ENCODE data around the gene TTBK1. TPM values are rescaled to one million over a fixed set of nuclear protein-coding genes. Genes with fewer than 3 reads are reported as not detected.

The TTBK1 gene
- polyA plus RNA-seq, 2 of the 4 experiments (the other 2 are of a cell fraction): 0.04 TPM; not detected in 1

DNA sequence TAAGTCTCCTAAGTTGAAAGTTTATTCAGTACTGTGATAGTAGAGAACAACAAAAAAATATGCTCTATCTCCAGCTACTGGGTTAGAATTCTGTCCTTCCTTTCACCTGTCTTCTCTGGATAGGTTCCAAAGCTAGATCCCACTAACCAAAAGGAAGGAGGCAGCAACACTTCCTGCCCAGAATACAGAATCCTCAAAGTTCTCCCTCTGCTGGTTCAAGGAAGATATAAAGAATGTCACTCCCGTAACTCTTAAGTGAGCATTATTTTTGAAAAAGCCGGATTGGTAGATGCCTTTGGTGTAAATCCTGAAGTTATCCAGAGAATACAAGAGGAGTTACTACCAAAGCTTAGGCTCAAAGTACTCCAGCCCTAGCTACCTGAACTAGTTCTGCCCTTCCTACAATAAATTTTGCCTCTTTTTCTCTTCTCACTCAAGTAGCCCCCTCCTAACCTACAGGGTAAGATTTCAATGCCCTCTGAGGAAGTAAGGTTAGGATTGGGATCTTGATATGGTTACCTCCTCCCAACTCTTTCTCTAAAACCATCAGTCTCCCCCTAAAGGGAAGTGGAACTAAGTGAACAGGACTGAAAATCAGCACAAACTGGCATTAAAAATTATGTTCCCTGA lies 91.3 kb downstream of the TTBK1 start:
- FAIRE-seq: no peak
- H3K4me2 ChIP-seq: no peak overlapping the region
- POLR2A ChIA-PET: interaction anchor here (1.3 kb wide), 1 partner anchor 26 kb away, joined by 3 read pairs; the partner anchor contains the start of gene CRIP3

GRCh38 chr6:43335469-43335868 lies 92.2 kb downstream of the TTBK1 start:
- H3K4me1 ChIP-seq: no peaks in the 10 kb centered on the region
- FAIRE-seq (no peak), ATAC-seq (no peak), DNase-seq (ENCODE audit: low read depth in 1 of 2, low spot score in 1 of 2) (no peak)
- no peaks in the 10 kb centered on the region for H3K9me3 ChIP-seq
- POLR2A ChIA-PET: no interaction called here
- CTCF ChIA-PET: interaction anchor here (1.0 to 3.6 kb wide), 19 partner anchors 8 to 171 kb away, joined by 3 to 38 read pairs (median 7); partner anchors contain the start of genes CRIP3 and DNPH1
- WGBS (ENCODE audit: missing lambda C conversion rate): 89% methylated on average over 3 of the region's 3 CpGs
- H3K4me2 ChIP-seq: no peak overlapping the region
- H3K27ac ChIP-seq: no peak overlapping the region
- H3K4me3 ChIP-seq: no peak overlapping the region
- TF ChIP-seq CBX8 (IDR thresholded peaks at IDR 0.05): no peak
- TF ChIP-seq MAFK (IDR thresholded peaks at IDR 0.05; ENCODE audit: partially characterized antibody): peak; percentile 22

More for the DNA sequence above, 91.3 kb downstream of the TTBK1 start:
- TF ChIP-seq SMC3 (IDR thresholded peaks at IDR 0.05) (peak; percentile 75), GATA3 (IDR thresholded peaks at IDR 0.05; ENCODE audit: borderline replicate concordance) (no peak), HMGXB4 (CRISPR knock-in tag; IDR thresholded peaks at IDR 0.05; ENCODE audit: borderline replicate concordance) (no peak), CHD4 (IDR thresholded peaks at IDR 0.05; ENCODE audit: borderline replicate concordance) (no peak), RARB (CRISPR knock-in tag; IDR thresholded peaks at IDR 0.05) (no peak), RAD21 (conservative IDR thresholded peaks at IDR 0.05 in 1 of 2, IDR thresholded peaks at IDR 0.05 in 1 of 2) (peak; percentile 45 to 54; a peak in 4 of 5 replicates), POLR2AphosphoS2 (conservative IDR thresholded peaks at IDR 0.05; ENCODE audit: low read length) (no peak), ZSCAN20 (CRISPR knock-in tag; IDR thresholded peaks at IDR 0.05) (no peak), BHLHE40 (IDR thresholded peaks at IDR 0.05; ENCODE audit: low read depth, low read length) (no peak)
- TF ChIP-seq, protein P1, sequence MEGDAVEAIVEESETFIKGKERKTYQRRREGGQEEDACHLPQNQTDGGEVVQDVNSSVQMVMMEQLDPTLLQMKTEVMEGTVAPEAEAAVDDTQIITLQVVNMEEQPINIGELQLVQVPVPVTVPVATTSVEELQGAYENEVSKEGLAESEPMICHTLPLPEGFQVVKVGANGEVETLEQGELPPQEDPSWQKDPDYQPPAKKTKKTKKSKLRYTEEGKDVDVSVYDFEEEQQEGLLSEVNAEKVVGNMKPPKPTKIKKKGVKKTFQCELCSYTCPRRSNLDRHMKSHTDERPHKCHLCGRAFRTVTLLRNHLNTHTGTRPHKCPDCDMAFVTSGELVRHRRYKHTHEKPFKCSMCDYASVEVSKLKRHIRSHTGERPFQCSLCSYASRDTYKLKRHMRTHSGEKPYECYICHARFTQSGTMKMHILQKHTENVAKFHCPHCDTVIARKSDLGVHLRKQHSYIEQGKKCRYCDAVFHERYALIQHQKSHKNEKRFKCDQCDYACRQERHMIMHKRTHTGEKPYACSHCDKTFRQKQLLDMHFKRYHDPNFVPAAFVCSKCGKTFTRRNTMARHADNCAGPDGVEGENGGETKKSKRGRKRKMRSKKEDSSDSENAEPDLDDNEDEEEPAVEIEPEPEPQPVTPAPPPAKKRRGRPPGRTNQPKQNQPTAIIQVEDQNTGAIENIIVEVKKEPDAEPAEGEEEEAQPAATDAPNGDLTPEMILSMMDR (IDR thresholded peaks at IDR 0.05): peak; percentile 59
- TF ChIP-seq, protein P2, sequence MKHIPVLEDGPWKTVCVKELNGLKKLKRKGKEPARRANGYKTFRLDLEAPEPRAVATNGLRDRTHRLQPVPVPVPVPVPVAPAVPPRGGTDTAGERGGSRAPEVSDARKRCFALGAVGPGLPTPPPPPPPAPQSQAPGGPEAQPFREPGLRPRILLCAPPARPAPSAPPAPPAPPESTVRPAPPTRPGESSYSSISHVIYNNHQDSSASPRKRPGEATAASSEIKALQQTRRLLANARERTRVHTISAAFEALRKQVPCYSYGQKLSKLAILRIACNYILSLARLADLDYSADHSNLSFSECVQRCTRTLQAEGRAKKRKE (CRISPR knock-in tag; IDR thresholded peaks at IDR 0.05; ENCODE audit: low read depth): no peak
- no peak overlapping the region for H3K27ac ChIP-seq
- no peak overlapping the region for H3K4me3 ChIP-seq
- CTCF ChIA-PET: interaction anchor here (0.6 to 3.6 kb wide), 27 partner anchors 9 to 390 kb away, joined by 3 to 38 read pairs (median 6); partner anchors contain the start of genes CRIP3 and DNPH1
- H3K4me1 ChIP-seq: no peaks in the 10 kb centered on the region
- ATAC-seq: peak; percentile 81 to 90; a peak in 5 of 6 replicates
- WGBS (ENCODE audit: missing lambda C conversion rate): 24% methylated on average over 2 of the region's 2 CpGs
- peak; percentile 25 to 62 for DNase-seq (ENCODE audit: low read depth in 1 of 2, low spot score in 1 of 2)
- no peaks in the 10 kb centered on the region for H3K9me3 ChIP-seq

- Histone ChIP-seq H3K4me1 (no peaks in the 10 kb centered on the region), H3K9me3 (no peaks in the 10 kb centered on the region), H3K4me2 (no peak overlapping the region), H3K4me3 (no peak overlapping the region), H3K27ac (no peak overlapping the region)
- no peak for ATAC-seq
- 87% methylated on average over 3 of the region's 3 CpGs for WGBS (ENCODE audit: missing lambda C conversion rate)
- DNase-seq (ENCODE audit: low read depth in 1 of 2, low spot score in 1 of 2): no peak
- POLR2A ChIA-PET: no interaction called here
- FAIRE-seq: no peak
- CTCF ChIA-PET: interaction anchor here (0.7 to 3.6 kb wide), 8 partner anchors 19 to 169 kb away, joined by 3 to 38 read pairs (median 4); partner anchors contain the start of gene CRIP3
- TF ChIP-seq POLR2A (IDR thresholded peaks at IDR 0.05; ENCODE audit: low read length) (no peak), NFE2L2 (conservative IDR thresholded peaks at IDR 0.05; ENCODE audit: low read length) (no peak), NPAS2 (CRISPR knock-in tag; IDR thresholded peaks at IDR 0.05; ENCODE audit: borderline replicate concordance) (no peak), TFCP2L1 (CRISPR knock-in tag; IDR thresholded peaks at IDR 0.05) (no peak), ELK1 (IDR thresholded peaks at IDR 0.05; ENCODE audit: low read depth, low read length) (no peak), SREBF2 (IDR thresholded peaks at IDR 0.05) (no peak), EHF (CRISPR knock-in tag; IDR thresholded peaks at IDR 0.05) (no peak)
- TF ChIP-seq, protein P3, sequence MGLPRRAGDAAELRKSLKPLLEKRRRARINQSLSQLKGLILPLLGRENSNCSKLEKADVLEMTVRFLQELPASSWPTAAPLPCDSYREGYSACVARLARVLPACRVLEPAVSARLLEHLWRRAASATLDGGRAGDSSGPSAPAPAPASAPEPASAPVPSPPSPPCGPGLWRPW (IDR thresholded peaks at IDR 0.05): no peak
- TF ChIP-seq, protein P4, sequence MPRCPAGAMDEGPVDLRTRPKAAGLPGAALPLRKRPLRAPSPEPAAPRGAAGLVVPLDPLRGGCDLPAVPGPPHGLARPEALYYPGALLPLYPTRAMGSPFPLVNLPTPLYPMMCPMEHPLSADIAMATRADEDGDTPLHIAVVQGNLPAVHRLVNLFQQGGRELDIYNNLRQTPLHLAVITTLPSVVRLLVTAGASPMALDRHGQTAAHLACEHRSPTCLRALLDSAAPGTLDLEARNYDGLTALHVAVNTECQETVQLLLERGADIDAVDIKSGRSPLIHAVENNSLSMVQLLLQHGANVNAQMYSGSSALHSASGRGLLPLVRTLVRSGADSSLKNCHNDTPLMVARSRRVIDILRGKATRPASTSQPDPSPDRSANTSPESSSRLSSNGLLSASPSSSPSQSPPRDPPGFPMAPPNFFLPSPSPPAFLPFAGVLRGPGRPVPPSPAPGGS (IDR thresholded peaks at IDR 0.05): no peak
- TF ChIP-seq, protein P1 (IDR thresholded peaks at IDR 0.05): no peak
Observed at GRCh38 chr6:43336382-43336781, 93.1 kb downstream of the TTBK1 start.

All from A549 (cell line).